ENCODE results near the gene FAM118B. TPM values are rescaled to one million over a fixed set of nuclear protein-coding genes. Genes with fewer than 3 reads are reported as not detected.

Gene FAM118B
- total RNA-seq, 2 experiments from 2014 or later, result 5.6 to 6.3 TPM

- Mint-ChIP-seq H3K27ac (peak within 1 kb of the TSS; percentile 95), H3K4me3 (peak within 1 kb of the TSS; percentile 93), H3K36me3 (ENCODE audit: low read depth) (peaks cover 53% of the 10 kb centered on the region), H3K4me1 (ENCODE audit: low read depth) (peaks cover 33% of the 10 kb centered on the region), H3K27me3 (ENCODE audit: low read depth) (no peaks in the 10 kb centered on the region), H3K9me3 (no peaks in the 10 kb centered on the region)
- intact Hi-C loops (cut with micrococcal nuclease), result loop anchor here (1.0 to 5.0 kb wide), 8 partner anchors 13 to 677 kb away; partner anchors contain the start of genes CHEK1, DCPS, FAM118B and PUS3
- DNase-seq, result peak; percentile 100
- CTCF ChIA-PET, result no interaction called here
Observed at GRCh38 chr11:126268708-126269579, 57.4 kb downstream of the FAM118B start, which contains the start of the genes FOXRED1 and SRPRA. Gene FOXRED1 (plus strand): TSS chr11:126269154. CDS start chr11:126269207, 53 bp downstream. Gene SRPRA (minus strand): TSS chr11:126268895. CDS start chr11:126268804, 91 bp downstream.

GRCh38 chr11:126277322-126277721 lies 65.7 kb downstream of the FAM118B start:
- no peaks in the 10 kb centered on the region for H3K9me3 Mint-ChIP-seq
- no peaks in the 10 kb centered on the region for H3K27me3 Mint-ChIP-seq (ENCODE audit: low read depth)
- H3K4me1 Mint-ChIP-seq (ENCODE audit: low read depth), result peaks cover 16% of the 10 kb centered on the region
- no peak overlapping the region for H3K4me3 Mint-ChIP-seq
- CTCF ChIA-PET, result no interaction called here
- H3K36me3 Mint-ChIP-seq (ENCODE audit: low read depth), result peaks cover 47% of the 10 kb centered on the region
- intact Hi-C loops (cut with micrococcal nuclease), result no loop called here
- H3K27ac Mint-ChIP-seq, result no peak overlapping the region
- no peak for DNase-seq

GRCh38 chr11:126277780-126278179 lies 66.2 kb downstream of the FAM118B start:
- intact Hi-C loops (cut with micrococcal nuclease), result no loop called here
- Mint-ChIP-seq H3K27ac (peak overlapping the region; percentile 9), H3K27me3 (ENCODE audit: low read depth) (no peaks in the 10 kb centered on the region), H3K9me3 (no peaks in the 10 kb centered on the region), H3K36me3 (ENCODE audit: low read depth) (peaks cover 42% of the 10 kb centered on the region), H3K4me1 (ENCODE audit: low read depth) (peaks cover 19% of the 10 kb centered on the region), H3K4me3 (no peak overlapping the region)
- CTCF ChIA-PET, result no interaction called here
- no peak for DNase-seq

GRCh38 chr11:126279191-126279590 lies 67.6 kb downstream of the FAM118B start:
- peaks cover 36% of the 10 kb centered on the region for H3K36me3 Mint-ChIP-seq (ENCODE audit: low read depth)
- H3K27ac Mint-ChIP-seq, result no peak overlapping the region
- H3K4me3 Mint-ChIP-seq, result no peak overlapping the region
- no peak for DNase-seq
- peaks cover 25% of the 10 kb centered on the region for H3K4me1 Mint-ChIP-seq (ENCODE audit: low read depth)
- intact Hi-C loops (cut with micrococcal nuclease), result no loop called here
- CTCF ChIA-PET, result no interaction called here
- no peaks in the 10 kb centered on the region for H3K27me3 Mint-ChIP-seq (ENCODE audit: low read depth)
- no peaks in the 10 kb centered on the region for H3K9me3 Mint-ChIP-seq

GRCh38 chr11:126280595-126280994 lies 69.0 kb downstream of the FAM118B start:
- Mint-ChIP-seq H3K27ac (no peak overlapping the region), H3K9me3 (no peaks in the 10 kb centered on the region), H3K36me3 (ENCODE audit: low read depth) (peaks cover 24% of the 10 kb centered on the region), H3K27me3 (ENCODE audit: low read depth) (no peaks in the 10 kb centered on the region), H3K4me1 (ENCODE audit: low read depth) (peaks cover 39% of the 10 kb centered on the region), H3K4me3 (no peak overlapping the region)
- CTCF ChIA-PET, result interaction anchor here (1.1 kb wide), 1 partner anchor 19 kb away, joined by 3 read pairs; no protein-coding TSS in a partner anchor
- no peak for DNase-seq
- intact Hi-C loops (cut with micrococcal nuclease), result loop anchor here (5.0 kb wide), 1 partner anchor 378 kb away; the partner anchor contains the start of genes DDX25 and PUS3

- intact Hi-C loops (cut with micrococcal nuclease), result loop anchor here (5.0 kb wide), 1 partner anchor 379 kb away; the partner anchor contains the start of genes DDX25 and PUS3
Observed at GRCh38 chr11:126281245-126281644, 69.7 kb downstream of the FAM118B start.

GRCh38 chr11:126281666-126282175 lies 70.1 kb downstream of the FAM118B start:
- Mint-ChIP-seq H3K4me1 (ENCODE audit: low read depth) (peaks cover 46% of the 10 kb centered on the region), H3K9me3 (no peaks in the 10 kb centered on the region), H3K27me3 (ENCODE audit: low read depth) (no peaks in the 10 kb centered on the region), H3K36me3 (ENCODE audit: low read depth) (peaks cover 18% of the 10 kb centered on the region), H3K27ac (no peak overlapping the region), H3K4me3 (peak overlapping the region; percentile 95)
- intact Hi-C loops (cut with micrococcal nuclease), result loop anchor here (1.0 to 5.0 kb wide), 3 partner anchors 12 to 379 kb away; partner anchors contain the start of genes DDX25, FOXRED1, PUS3 and ST3GAL4
- DNase-seq, result no peak
- CTCF ChIA-PET, result interaction anchor here (0.8 to 1.2 kb wide), 3 partner anchors 10 to 18 kb away, joined by 3 read pairs; no protein-coding TSS in a partner anchor

More at GRCh38 chr11:126281245-126281644, 69.7 kb downstream of the FAM118B start:
- peaks cover 43% of the 10 kb centered on the region for H3K4me1 Mint-ChIP-seq (ENCODE audit: low read depth)
- CTCF ChIA-PET, result interaction anchor here (0.8 to 1.2 kb wide), 3 partner anchors 9 to 18 kb away, joined by 3 read pairs; no protein-coding TSS in a partner anchor
- no peak for DNase-seq
- peaks cover 18% of the 10 kb centered on the region for H3K36me3 Mint-ChIP-seq (ENCODE audit: low read depth)
- no peaks in the 10 kb centered on the region for H3K9me3 Mint-ChIP-seq
- peak overlapping the region; percentile 46 for H3K27ac Mint-ChIP-seq
- no peak overlapping the region for H3K4me3 Mint-ChIP-seq
- H3K27me3 Mint-ChIP-seq (ENCODE audit: low read depth), result no peaks in the 10 kb centered on the region

- Mint-ChIP-seq H3K4me1 (ENCODE audit: low read depth) (peaks cover 49% of the 10 kb centered on the region), H3K9me3 (no peaks in the 10 kb centered on the region), H3K27me3 (ENCODE audit: low read depth) (no peaks in the 10 kb centered on the region), H3K4me3 (peak overlapping the region; percentile 95), H3K27ac (peak overlapping the region; percentile 87), H3K36me3 (ENCODE audit: low read depth) (peaks cover 15% of the 10 kb centered on the region)
- CTCF ChIA-PET, result interaction anchor here (0.6 to 1.2 kb wide), 2 partner anchors 11 to 245 kb away, joined by 3 to 4 read pairs; no protein-coding TSS in a partner anchor
- intact Hi-C loops (cut with micrococcal nuclease), result loop anchor here (1.0 to 5.0 kb wide), 3 partner anchors 13 to 380 kb away; partner anchors contain the start of genes DDX25, FOXRED1, PUS3 and ST3GAL4
- peak; percentile 67 for DNase-seq
Observed at GRCh38 chr11:126282361-126282735, 70.8 kb downstream of the FAM118B start.

- H3K9me3 Mint-ChIP-seq, result no peaks in the 10 kb centered on the region
- H3K4me1 Mint-ChIP-seq (ENCODE audit: low read depth), result peaks cover 49% of the 10 kb centered on the region
- no peaks in the 10 kb centered on the region for H3K27me3 Mint-ChIP-seq (ENCODE audit: low read depth)
- intact Hi-C loops (cut with micrococcal nuclease), result loop anchor here (1.0 to 5.0 kb wide), 5 partner anchors 14 to 381 kb away; partner anchors contain the start of genes DDX25, FAM118B, FOXRED1 and PUS3
- peak within 1 kb of the TSS; percentile 93 for H3K27ac Mint-ChIP-seq
- H3K36me3 Mint-ChIP-seq (ENCODE audit: low read depth), result peaks cover 10% of the 10 kb centered on the region
- H3K4me3 Mint-ChIP-seq, result peak within 1 kb of the TSS; percentile 95
- CTCF ChIA-PET, result interaction anchor here (0.6 kb wide), 1 partner anchor 245 kb away, joined by 4 read pairs; no protein-coding TSS in a partner anchor
- DNase-seq, result peak; percentile 70
Observed at GRCh38 chr11:126282736-126283591, 71.4 kb downstream of the FAM118B start, which contains the start of gene TIRAP. Gene TIRAP (plus strand): TSS chr11:126283093. CDS start chr11:126290895, 7,802 bp downstream.

GRCh38 chr11:126284829-126285228 lies 73.2 kb downstream of the FAM118B start:
- Mint-ChIP-seq H3K4me1 (ENCODE audit: low read depth) (peaks cover 54% of the 10 kb centered on the region), H3K27ac (peak overlapping the region; percentile 50), H3K27me3 (ENCODE audit: low read depth) (no peaks in the 10 kb centered on the region), H3K4me3 (peak overlapping the region; percentile 43), H3K36me3 (ENCODE audit: low read depth) (peaks cover 4% of the 10 kb centered on the region), H3K9me3 (no peaks in the 10 kb centered on the region)
- peak; percentile 99 for DNase-seq
- intact Hi-C loops (cut with micrococcal nuclease), result loop anchor here (1.0 to 5.0 kb wide), 3 partner anchors 19 to 383 kb away; partner anchors contain the start of genes DCPS, DDX25 and PUS3
- CTCF ChIA-PET, result no interaction called here

- Mint-ChIP-seq H3K9me3 (no peaks in the 10 kb centered on the region), H3K36me3 (ENCODE audit: low read depth) (peaks cover 5% of the 10 kb centered on the region), H3K27ac (no peak overlapping the region), H3K27me3 (ENCODE audit: low read depth) (no peaks in the 10 kb centered on the region), H3K4me3 (no peak overlapping the region), H3K4me1 (ENCODE audit: low read depth) (peaks cover 38% of the 10 kb centered on the region)
- CTCF ChIA-PET, result interaction anchor here (0.9 to 1.3 kb wide), 3 partner anchors 11 to 151 kb away, joined by 3 to 4 read pairs (median 3); no protein-coding TSS in a partner anchor
- intact Hi-C loops (cut with micrococcal nuclease), result no loop called here
- DNase-seq, result no peak
Observed at GRCh38 chr11:126288237-126288636, 76.7 kb downstream of the FAM118B start.
